Measurements from ENCODE around the gene RINT1.

DNA sequence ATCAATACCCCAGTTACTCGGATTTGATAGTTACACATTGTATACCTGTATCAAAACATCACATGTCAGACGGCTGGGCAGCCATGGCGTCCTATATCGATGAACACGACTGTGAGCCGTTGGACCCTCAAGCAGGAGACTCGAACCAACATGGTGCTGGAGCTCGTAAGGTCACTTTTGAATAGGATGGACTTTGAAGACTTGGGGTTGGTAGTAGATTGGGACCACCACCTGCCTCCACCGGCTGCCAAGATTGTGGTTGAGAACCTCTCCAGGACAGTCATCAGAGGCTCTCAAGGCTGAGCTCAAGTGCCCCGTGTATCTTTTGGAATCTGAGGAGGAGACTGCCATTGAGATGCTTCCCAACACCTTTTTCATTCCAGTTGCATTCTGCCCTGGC lies 1.9 kb upstream of the RINT1 start:
- TF ChIP-seq ELF4 (IDR thresholded peaks at IDR 0.05) (no peak), BHLHE40 (IDR thresholded peaks at IDR 0.05; ENCODE audit: borderline replicate concordance) (no peak), CTBP1 (IDR thresholded peaks at IDR 0.05; ENCODE audit: borderline replicate concordance) (no peak), SP1 (IDR thresholded peaks at IDR 0.05) (no peak), ARNT (IDR thresholded peaks at IDR 0.05) (no peak), SUZ12 (IDR thresholded peaks at IDR 0.05) (no peak), L3MBTL2 (conservative IDR thresholded peaks at IDR 0.05) (no peak)
- TF ChIP-seq, protein P1, sequence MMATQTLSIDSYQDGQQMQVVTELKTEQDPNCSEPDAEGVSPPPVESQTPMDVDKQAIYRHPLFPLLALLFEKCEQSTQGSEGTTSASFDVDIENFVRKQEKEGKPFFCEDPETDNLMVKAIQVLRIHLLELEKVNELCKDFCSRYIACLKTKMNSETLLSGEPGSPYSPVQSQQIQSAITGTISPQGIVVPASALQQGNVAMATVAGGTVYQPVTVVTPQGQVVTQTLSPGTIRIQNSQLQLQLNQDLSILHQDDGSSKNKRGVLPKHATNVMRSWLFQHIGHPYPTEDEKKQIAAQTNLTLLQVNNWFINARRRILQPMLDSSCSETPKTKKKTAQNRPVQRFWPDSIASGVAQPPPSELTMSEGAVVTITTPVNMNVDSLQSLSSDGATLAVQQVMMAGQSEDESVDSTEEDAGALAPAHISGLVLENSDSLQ (IDR thresholded peaks at IDR 0.05), result no peak

Measured in HEK293T (cell line).